ENCODE data around the gene ZAP70. TPM values are rescaled to one million over a fixed set of nuclear protein-coding genes. Genes with fewer than 3 reads are reported as not detected.

ZAP70 gene
- total RNA-seq, 1 donor from 2014 or later: 1.1 TPM

GRCh38 chr2:97720746-97721145, 7.4 kb downstream of the ZAP70 start:
- DNase-seq (ENCODE audit: extremely low spot score, unreplicated experiment): no peak
- H3K27ac Mint-ChIP-seq (ENCODE audit: unreplicated experiment): no peak overlapping the region
- peaks cover 3% of the 10 kb centered on the region for H3K4me1 Mint-ChIP-seq (ENCODE audit: unreplicated experiment)
- H3K4me3 Mint-ChIP-seq (ENCODE audit: unreplicated experiment): no peak overlapping the region
- peaks cover 7% of the 10 kb centered on the region for H3K27me3 Mint-ChIP-seq (ENCODE audit: unreplicated experiment)
- H3K9me3 Mint-ChIP-seq (ENCODE audit: unreplicated experiment): no peaks in the 10 kb centered on the region
- H3K36me3 Mint-ChIP-seq (ENCODE audit: unreplicated experiment): no peaks in the 10 kb centered on the region
- no peak for TF ChIP-seq CTCF (IDR thresholded peaks at IDR 0.05)

GRCh38 chr2:97722227-97722626, 8.9 kb downstream of the ZAP70 start:
- Mint-ChIP-seq H3K9me3 (ENCODE audit: unreplicated experiment) (no peaks in the 10 kb centered on the region), H3K4me1 (ENCODE audit: unreplicated experiment) (peaks cover 8% of the 10 kb centered on the region), H3K4me3 (ENCODE audit: unreplicated experiment) (no peak overlapping the region), H3K27ac (ENCODE audit: unreplicated experiment) (no peak overlapping the region), H3K36me3 (ENCODE audit: unreplicated experiment) (no peaks in the 10 kb centered on the region), H3K27me3 (ENCODE audit: unreplicated experiment) (peaks cover 2% of the 10 kb centered on the region)
- no peak for TF ChIP-seq CTCF (IDR thresholded peaks at IDR 0.05)
- DNase-seq (ENCODE audit: extremely low spot score, unreplicated experiment): no peak

- no peak for DNase-seq (ENCODE audit: extremely low spot score, unreplicated experiment)
Observed at GRCh38 chr2:97723156-97724072, 10.0 kb downstream of the ZAP70 start.

GRCh38 chr2:97724073-97724410, 10.7 kb downstream of the ZAP70 start:
- H3K36me3 Mint-ChIP-seq (ENCODE audit: unreplicated experiment): no peaks in the 10 kb centered on the region
- H3K9me3 Mint-ChIP-seq (ENCODE audit: unreplicated experiment): no peaks in the 10 kb centered on the region
- no peak for TF ChIP-seq CTCF (IDR thresholded peaks at IDR 0.05)

More at GRCh38 chr2:97723156-97724072, 10.0 kb downstream of the ZAP70 start:
- H3K4me1 Mint-ChIP-seq (ENCODE audit: unreplicated experiment): peaks cover 8% of the 10 kb centered on the region
- TF ChIP-seq CTCF (IDR thresholded peaks at IDR 0.05): no peak
- H3K27me3 Mint-ChIP-seq (ENCODE audit: unreplicated experiment): peaks cover 2% of the 10 kb centered on the region
- no peak overlapping the region for H3K27ac Mint-ChIP-seq (ENCODE audit: unreplicated experiment)
- no peak overlapping the region for H3K4me3 Mint-ChIP-seq (ENCODE audit: unreplicated experiment)
- no peaks in the 10 kb centered on the region for H3K9me3 Mint-ChIP-seq (ENCODE audit: unreplicated experiment)
- no peaks in the 10 kb centered on the region for H3K36me3 Mint-ChIP-seq (ENCODE audit: unreplicated experiment)

GRCh38 chr2:97724501-97724900, 11.1 kb downstream of the ZAP70 start:
- Mint-ChIP-seq H3K4me3 (ENCODE audit: unreplicated experiment) (no peak overlapping the region), H3K27ac (ENCODE audit: unreplicated experiment) (no peak overlapping the region), H3K36me3 (ENCODE audit: unreplicated experiment) (no peaks in the 10 kb centered on the region), H3K4me1 (ENCODE audit: unreplicated experiment) (peaks cover 8% of the 10 kb centered on the region), H3K9me3 (ENCODE audit: unreplicated experiment) (no peaks in the 10 kb centered on the region), H3K27me3 (ENCODE audit: unreplicated experiment) (peaks cover 2% of the 10 kb centered on the region)
- TF ChIP-seq CTCF (IDR thresholded peaks at IDR 0.05): no peak
- DNase-seq (ENCODE audit: extremely low spot score, unreplicated experiment): no peak

More at GRCh38 chr2:97724073-97724410, 10.7 kb downstream of the ZAP70 start:
- Mint-ChIP-seq H3K4me1 (ENCODE audit: unreplicated experiment) (peaks cover 8% of the 10 kb centered on the region), H3K4me3 (ENCODE audit: unreplicated experiment) (no peak overlapping the region), H3K27me3 (ENCODE audit: unreplicated experiment) (peaks cover 2% of the 10 kb centered on the region), H3K27ac (ENCODE audit: unreplicated experiment) (no peak overlapping the region)
- DNase-seq (ENCODE audit: extremely low spot score, unreplicated experiment): no peak

Measured in osteocyte (in vitro differentiated cells).